ENCODE measurements around the gene SLC6A11.

SLC6A11 gene

GRCh38 chr3:10792208-10792607 lies 23.8 kb upstream of the SLC6A11 start:
- no peak for DNase-seq

GRCh38 chr3:10798600-10799367 lies 17.2 kb upstream of the SLC6A11 start:
- no peak for DNase-seq

GRCh38 chr3:10804183-10804648 lies 11.8 kb upstream of the SLC6A11 start:
- no peak for DNase-seq

GRCh38 chr3:10806006-10806405 lies 10.0 kb upstream of the SLC6A11 start:
- DNase-seq: no peak

GRCh38 chr3:10808130-10808735 lies 7.8 kb upstream of the SLC6A11 start:
- DNase-seq: no peak

GRCh38 chr3:10808974-10809373 lies 7.1 kb upstream of the SLC6A11 start:
- no peak for DNase-seq

- DNase-seq: no peak
Observed at GRCh38 chr3:10810376-10810775, 5.7 kb upstream of the SLC6A11 start.

GRCh38 chr3:10813425-10813824 lies 2.6 kb upstream of the SLC6A11 start:
- DNase-seq: no peak

- DNase-seq: no peak
Observed at GRCh38 chr3:10814623-10815022, 1.4 kb upstream of the SLC6A11 start.

- DNase-seq: no peak
Observed at GRCh38 chr3:10815487-10815886, 541 bp upstream of the SLC6A11 start.

- no peak for DNase-seq
Observed at GRCh38 chr3:10816863-10817253, 830 bp downstream of the SLC6A11 start.

- DNase-seq: no peak
Observed at GRCh38 chr3:10817506-10817905, 1.5 kb downstream of the SLC6A11 start.

- DNase-seq: no peak
Observed at GRCh38 chr3:10822055-10822454, 6.0 kb downstream of the SLC6A11 start.

GRCh38 chr3:10822708-10823515 lies 6.9 kb downstream of the SLC6A11 start:
- DNase-seq: no peak

- DNase-seq: no peak
Observed at GRCh38 chr3:10823516-10823818, 7.4 kb downstream of the SLC6A11 start.

GRCh38 chr3:10824468-10824867 lies 8.4 kb downstream of the SLC6A11 start:
- DNase-seq: no peak

- no peak for DNase-seq
Observed at GRCh38 chr3:10833855-10834414, 17.9 kb downstream of the SLC6A11 start.

- DNase-seq: no peak
Observed at GRCh38 chr3:10834951-10835350, 18.9 kb downstream of the SLC6A11 start.

GRCh38 chr3:10835406-10835805 lies 19.4 kb downstream of the SLC6A11 start:
- no peak for DNase-seq

GRCh38 chr3:10836676-10837075 lies 20.6 kb downstream of the SLC6A11 start:
- DNase-seq: no peak

- DNase-seq: no peak
Observed at GRCh38 chr3:10837849-10838248, 21.8 kb downstream of the SLC6A11 start.

GRCh38 chr3:10839167-10839566 lies 23.1 kb downstream of the SLC6A11 start:
- DNase-seq: no peak

GRCh38 chr3:10841100-10841499 lies 25.1 kb downstream of the SLC6A11 start:
- no peak for DNase-seq

GRCh38 chr3:10843378-10843777 lies 27.4 kb downstream of the SLC6A11 start:
- no peak for DNase-seq

Measured in NCI-H1417 treated with DMSO at 0.1 percent for 48 hours (cell line).